Effector CD4-positive, alpha-beta T cell (primary cell): ENCODE measurements around the gene GPC5.
"Not testable (repeated sequence)": the region's sequence is repeated elsewhere in the genome, so short reads cannot be mapped to it uniquely, and the experiment has no call there.

Experiments
- DNase-seq: peaks from one replicate; pipeline ENCODE4 v3.0.0-alpha.2; 2020

Gene GPC5

DNA sequence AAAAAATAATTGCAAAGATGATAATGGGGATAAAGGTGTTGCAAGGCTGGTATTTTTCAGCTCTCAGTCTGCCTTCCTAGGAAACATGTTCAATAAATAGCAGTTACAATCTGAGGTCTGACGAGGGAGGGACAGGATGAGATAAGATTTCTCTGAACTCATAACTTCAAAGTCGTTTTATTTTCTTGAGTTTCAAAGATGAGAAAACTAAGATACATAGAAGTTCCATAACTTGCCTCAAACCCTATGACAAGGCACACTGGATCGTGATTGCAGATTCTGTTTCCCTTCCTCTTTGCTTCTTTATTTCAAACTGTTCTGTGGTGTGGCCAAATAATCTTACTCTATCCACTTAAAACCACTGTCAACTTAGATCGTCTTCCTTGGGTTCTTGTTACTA, 327.2 kb downstream of the GPC5 start:
- no peak for DNase-seq

DNA sequence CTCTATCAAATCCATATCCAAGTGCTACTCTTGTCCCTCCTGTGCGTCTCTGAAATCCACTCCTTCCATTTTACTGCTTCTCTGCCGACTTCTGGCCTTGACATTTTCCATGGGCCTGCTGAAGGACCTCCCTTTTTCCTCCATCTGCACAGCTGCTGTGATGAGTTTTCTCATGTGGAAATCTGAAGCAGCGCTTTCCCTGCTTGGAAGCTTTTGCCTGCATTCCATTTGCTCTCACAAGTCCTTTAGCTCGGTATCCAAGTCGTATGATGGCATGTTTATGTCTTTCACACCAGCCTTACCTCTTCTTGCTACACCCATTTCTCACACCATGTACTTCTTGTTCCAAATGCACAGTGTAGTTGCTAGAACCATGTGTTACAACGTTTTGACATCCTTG, 328.2 kb downstream of the GPC5 start:
- DNase-seq: no peak

DNA sequence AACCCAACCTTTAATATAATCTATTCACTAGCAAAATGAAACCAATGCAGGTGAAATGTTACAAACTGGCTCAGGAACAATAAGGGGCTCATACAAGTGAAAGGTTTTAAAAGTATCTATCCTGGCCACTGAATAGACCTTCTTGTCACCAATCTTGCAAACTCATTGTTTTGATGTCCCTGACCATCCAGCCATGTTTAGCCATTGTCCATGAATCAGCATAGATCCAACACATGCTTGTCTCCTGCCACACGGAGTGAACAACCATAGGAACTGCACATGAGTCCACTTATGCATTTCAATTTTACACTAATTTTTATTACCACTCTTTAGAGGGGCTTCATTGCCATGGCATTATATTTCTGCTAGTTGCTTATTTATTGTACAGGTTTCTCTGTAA, 331.4 kb downstream of the GPC5 start:
- DNase-seq: no peak

DNA sequence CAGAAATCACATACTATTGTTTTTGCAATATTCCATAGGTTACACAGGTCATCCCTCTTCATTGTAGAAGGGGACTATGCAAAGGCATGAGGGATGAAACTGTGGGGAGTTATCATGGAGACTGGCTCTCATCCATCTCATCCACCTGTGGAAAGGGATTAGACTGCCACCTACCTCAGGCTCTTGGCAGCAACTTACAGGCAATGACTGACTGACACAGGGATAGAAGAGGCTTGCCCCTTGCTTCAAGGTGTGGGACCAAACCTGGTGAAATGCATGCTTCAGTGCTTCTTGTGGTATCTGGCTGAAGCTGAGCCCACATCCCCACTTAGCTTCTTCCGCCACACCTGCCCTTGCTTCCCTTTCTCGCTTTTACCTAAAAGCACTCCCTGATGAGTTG, 341.3 kb downstream of the GPC5 start:
- DNase-seq: no peak

DNA sequence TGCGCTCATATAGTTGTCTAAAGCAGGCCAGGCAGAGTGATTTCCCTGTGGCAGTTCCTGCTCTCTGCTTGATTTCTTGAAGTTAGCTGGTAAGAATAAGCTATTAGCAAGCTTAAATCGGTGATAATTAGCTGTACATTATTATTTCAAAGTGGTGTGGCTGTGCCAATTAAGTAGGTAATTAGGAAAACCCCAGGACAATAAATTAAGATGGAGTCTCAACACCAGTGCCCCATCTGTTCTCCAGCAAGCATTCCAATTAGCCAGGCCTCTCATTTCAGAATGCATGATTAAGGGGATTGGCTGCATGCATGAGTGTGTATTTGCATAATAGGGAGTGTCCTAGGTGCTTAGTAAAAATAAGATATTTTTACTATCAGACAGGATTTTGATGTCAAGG, 342.3 kb downstream of the GPC5 start:
- DNase-seq: no peak

DNA sequence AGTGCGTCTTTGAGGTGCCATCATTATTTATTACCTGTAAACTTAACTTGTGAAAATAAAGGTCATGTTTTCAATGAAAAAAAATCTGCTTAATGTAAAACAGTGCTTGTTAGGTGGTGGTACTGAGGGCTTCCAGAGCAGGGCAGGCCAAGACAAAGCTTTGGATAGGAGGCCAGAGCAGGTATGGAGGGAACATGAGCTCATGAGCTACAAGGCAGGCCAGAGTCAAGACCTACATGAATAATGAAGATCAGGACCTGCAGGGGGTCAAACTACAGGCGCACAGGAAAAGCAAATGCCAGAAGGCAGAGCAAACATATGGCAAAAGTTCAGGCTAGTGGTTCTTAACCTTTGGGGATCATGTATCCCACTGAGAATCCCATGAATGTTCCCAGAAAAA, 343.5 kb downstream of the GPC5 start:
- no peak for DNase-seq

DNA sequence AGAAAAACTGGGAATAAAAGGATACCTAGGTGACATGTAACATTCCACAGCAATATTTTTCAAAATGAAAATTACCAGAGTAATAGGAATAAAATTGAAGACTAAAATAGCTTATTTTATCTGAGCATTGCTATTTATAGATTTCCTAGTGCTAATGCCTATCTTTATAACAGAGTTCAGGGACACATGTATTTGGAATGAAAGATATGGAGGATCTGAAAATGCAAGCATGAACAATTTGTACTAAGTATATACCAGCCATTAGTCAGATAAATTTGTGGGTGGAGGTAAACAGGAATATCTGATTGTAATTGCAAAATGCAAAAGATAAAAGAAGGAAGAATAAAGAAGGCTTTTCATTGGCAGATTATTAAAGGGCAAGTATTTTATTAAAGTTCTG, 345.9 kb downstream of the GPC5 start:
- no peak for DNase-seq

DNA sequence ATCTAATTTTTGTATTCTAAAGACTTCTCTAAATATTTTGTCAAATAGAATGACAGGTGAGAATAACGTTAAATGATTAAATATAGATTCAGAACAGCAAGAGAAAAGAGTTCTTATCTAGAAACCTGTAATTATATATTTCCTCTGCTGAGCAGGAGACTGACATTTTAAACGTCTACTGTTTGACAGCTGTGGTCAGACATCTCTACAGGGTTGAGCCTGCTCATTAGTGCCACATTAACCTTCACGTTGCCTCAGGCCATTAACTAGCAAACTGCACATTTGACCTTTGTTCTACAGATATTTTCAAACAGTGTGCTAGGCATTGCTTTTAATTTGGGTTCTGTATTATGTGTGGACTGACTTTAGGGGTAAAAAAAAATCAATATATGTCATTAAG, 347.5 kb downstream of the GPC5 start:
- no peak for DNase-seq

DNA sequence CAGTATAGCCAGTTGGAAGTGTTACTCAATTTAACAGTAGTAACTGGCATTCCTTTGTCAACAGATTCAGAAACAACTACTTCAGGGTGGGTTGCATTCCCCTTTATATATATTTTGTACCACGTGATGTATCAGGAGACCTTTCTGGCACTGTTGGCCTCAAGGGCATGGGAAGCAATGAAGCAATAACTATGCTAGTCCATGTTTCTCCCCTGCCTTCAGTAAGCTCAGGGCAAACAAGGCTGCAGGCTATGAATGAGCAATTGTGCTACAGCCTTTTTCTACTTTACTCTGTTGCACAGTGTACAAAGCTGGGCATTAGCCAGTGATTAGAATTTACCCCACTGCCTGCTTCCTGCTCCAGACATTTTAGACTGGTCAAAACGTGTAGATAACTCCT, 348.8 kb downstream of the GPC5 start:
- no peak for DNase-seq

DNA sequence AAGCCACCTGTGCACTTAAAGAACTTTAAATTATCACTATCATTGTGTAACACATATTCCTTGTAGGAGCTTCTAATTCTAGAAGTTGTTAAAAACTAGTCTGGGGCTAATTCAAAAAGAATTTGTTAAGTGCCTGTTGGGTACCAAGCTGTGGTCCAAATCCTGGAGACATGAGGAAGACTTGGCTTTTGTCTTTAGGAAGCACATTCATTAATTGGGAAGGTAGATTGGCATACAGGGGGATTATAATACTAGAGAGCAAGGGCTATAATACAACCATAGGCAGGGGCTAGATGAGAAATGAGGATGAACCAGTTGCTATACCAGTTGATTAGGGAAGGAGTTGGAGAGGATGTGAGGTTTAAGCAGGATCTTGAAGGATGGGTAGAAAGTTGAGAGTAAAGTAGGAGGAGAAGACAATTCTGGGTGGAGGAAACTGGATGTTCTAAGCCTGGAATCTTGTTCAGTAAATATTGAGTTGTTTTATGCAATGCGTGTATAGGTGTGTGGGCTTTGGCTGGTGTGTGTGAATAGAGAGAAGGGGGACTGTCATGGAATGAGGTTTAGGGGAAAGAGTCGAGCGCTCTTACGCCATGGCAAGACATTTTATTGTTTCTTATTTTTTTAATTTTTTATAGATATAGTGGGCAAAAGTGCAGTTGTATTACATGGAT, 350.1 kb downstream of the GPC5 start:
- DNase-seq: no peak

DNA sequence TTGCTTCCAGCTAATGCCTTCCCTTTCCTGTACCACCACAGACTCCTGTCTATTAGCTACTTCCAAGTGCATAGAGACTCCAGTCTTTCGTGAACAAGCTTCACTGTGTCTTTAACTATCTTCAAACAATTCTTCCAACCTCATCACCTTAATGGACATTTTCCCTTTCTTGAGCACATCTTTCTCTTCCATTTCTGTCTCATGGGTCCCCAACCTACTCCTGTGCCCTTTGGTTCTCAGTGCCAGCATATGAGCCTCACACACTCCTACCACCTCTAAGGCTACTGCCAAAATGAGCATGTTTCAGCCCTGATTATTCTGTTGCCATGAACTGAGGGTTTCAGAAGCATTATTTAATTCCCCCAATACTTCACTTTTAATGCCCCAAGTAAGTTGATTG, 360.3 kb downstream of the GPC5 start:
- DNase-seq: no peak

DNA sequence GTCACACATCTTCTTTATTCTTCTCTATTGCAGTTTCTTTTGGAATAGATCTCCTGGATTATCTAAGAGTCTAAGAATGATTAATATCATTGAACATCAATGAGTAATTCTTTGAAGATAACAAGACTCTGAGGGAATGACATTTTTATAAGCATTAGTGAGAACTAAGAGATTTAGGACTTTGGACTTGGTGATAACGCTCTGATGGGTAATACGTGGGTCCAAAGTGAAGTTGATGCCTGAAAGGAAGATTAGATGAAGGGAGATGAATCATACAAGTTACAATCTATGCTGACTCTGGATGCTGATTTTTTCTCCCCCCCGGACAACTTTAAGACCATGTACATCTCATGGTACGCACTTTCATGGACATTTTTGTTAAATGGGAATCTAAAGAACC, 364.5 kb downstream of the GPC5 start:
- no peak for DNase-seq

DNA sequence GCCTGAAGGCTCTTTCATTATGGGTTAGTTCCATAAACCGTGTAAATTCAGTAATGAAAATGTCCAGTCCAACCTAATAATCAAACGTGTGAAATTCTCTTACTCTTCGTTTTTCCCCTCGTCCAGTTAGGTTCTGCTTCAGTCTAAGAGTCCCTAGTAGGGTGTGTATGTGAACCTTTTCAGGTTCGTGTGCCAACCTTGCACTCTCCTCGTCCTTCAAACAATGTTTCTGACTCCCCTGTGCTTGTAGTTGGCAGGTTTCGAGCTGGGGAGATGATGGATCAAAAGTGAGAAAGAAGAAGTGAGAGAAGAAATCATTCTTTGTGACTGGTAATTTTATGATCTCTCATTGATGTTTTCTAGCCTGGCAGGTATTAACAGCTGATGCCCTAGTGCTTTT, 366.1 kb downstream of the GPC5 start:
- no peak for DNase-seq

DNA sequence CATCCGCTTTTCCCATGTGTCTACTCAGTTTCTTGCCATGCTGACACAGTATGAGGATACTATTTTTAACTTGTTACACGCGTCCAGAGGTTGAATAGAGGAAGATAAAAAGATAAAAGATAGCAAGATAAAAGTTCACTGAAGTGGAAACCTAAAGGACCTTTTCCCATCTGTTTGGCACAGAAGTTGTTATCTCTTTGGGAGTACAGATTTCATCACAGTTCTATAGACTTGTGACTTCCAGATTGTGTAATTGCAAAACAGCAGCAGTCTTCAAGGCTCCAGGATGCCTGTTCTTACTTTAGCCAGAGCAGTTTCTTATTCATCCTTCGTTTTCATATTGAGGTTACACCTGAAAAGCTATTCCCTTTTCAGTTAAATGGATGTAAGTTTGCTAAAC, 369.2 kb downstream of the GPC5 start:
- DNase-seq: no peak

DNA sequence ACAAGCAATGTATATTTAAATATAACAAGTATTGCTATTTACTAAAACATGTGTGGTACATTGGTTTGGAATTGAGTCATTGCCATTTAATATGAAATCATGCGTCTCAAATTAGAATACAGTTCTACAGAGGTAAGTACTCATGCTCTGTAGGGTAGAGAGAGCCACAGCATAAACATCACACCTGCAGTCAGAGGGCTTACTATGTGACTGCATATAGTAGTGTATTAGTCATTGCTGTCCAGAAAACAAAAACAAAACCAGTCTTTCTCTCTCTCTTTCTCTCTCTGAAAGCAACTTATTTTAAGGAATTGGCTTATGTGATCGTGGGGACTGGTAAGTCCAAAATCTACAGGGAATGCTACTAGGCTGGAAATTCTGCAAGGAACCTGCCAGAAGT, 370.3 kb downstream of the GPC5 start:
- no peak for DNase-seq

DNA sequence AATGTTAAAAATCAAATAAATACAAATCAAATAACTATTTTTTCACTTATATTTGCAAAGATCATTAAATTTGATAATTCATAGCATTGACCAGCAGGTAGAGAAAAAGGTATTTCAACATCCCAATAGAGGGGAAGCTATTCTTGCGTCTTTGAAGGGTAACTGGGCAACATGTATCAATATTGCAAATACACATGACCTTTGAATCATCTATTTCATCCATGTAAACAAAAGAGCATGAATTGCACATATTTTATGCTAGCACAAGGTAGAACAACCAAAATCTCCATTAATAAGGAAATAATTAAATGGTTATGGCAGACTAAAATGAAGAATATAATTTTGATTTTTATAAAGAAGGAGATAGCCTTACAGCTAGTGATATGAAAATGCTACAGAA, 372.8 kb downstream of the GPC5 start:
- no peak for DNase-seq

DNA sequence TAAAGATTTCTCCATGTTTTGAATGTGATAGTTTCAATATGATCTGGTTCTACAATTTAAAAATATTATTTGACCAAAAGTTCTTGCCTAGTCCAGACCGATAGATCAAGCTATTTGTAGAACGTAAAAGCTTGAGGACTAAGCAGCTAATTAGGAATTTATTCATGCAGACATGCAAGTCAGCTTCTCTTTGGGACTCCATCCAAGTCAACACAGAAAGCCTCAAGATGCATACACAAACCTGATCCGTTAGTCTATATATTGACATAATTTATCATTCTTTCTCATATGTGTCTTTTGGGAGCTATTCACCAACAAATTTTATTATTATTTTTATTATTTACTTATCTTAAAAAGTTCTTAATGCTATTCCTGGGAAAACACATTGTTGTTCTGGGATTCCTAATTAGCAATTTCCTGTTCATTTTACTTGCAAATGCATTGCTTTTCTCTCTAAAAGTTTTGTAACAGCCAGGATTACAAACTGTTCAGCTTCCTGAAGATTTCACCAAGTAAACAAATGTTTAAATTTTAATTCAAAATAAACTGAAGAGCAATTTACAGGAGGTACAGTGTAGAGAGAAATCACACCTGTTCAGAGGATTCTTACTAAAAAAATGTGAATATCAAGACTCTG, 375.3 kb downstream of the GPC5 start:
- DNase-seq: no peak

DNA sequence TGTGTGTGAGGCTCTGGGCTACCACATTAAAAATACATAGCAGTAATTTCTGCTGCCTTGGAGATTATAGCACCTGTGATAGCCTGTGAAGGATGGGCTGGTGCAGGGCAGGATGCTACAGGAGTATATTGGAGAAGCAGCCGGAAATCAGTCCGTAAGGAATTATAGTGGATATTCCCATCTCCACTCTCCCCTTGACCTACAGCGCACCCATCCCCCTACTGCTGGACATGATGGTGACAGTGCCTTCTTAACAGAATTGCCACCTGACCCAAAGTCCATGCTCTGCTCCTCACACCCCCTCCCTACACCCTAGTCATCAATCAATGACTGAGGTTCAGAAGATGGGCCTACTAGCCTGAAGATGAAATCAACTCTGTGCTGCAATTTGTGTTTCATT, 376.0 kb downstream of the GPC5 start:
- DNase-seq: no peak

DNA sequence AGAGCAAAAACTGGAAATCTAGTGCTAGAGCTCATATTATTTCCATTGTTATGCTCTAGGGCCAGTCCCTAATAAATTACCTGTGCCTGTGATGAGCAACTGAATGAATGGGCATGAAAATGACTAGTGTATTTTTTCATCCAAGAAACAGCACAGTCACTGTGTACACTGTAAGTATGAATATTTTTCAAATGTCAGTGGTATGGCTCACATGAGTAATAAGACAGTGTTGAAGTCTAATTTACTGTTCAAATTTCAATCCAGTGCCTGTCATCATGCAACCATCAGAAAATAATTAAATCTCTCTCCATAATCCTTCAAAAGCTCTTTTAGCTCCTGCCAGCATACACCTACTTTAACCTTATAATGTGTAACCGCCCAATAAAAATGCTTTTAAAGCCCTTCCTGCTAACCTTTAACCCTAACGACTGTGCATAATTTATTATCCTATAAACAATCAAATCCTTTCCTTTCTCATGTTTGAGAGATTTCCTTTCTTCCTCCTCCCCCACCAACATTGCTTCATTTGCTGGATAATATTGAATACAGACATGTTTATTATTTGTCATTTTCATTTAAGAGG, 378.3 kb downstream of the GPC5 start:
- no peak for DNase-seq

DNA sequence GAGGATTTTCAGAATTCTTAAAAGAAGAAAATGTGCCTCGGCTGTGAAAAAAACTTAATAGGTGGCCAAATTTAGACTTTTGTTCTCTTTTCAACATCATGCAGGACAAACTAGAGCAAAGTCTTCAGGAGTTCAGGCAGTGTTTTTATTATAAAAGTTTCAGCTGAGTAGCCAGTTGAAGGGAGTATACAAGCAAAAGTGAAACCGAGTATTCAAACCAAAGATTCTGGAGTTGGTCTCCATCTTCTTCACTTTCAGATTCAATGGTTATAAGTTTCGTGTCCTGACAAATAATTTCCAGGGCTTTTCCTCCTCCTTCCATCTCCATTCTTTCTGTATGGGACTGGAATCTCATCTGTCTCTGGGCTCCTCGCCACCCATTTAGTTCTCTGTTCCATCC, 379.7 kb downstream of the GPC5 start:
- DNase-seq: no peak

DNA sequence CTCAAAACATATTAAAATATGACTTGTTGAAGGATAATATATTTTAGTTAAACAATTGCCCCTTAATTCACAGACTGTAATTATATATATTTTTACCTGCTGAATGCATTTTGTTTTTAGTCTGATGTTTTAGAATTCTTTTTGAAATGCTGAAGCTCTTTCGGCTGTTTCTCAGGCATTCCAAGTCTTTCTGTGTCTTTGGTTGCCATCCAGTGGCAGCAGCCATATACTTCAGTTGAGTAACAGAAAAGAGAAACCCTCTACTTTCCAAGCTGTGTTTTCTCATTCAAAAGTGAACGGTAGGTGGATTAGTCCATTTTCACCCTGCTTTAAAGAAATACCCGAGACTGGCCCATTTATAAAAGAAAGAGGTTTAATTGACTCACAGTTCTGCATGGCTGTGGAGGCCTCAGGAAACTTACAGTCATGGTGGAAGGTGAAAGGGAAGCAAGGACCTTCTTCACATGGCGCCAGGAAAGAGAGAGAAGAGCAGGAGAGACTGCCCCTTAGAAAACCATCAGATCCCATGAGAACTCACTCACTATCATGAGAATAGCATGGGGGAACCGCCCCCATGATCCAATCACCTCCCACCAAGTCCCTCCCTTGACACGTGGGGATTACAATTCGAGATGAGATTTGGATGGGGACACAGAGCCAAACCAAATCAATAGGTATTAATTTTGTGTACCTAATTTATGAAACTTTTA, 383.7 kb downstream of the GPC5 start:
- not testable (repeated sequence) for DNase-seq

DNA sequence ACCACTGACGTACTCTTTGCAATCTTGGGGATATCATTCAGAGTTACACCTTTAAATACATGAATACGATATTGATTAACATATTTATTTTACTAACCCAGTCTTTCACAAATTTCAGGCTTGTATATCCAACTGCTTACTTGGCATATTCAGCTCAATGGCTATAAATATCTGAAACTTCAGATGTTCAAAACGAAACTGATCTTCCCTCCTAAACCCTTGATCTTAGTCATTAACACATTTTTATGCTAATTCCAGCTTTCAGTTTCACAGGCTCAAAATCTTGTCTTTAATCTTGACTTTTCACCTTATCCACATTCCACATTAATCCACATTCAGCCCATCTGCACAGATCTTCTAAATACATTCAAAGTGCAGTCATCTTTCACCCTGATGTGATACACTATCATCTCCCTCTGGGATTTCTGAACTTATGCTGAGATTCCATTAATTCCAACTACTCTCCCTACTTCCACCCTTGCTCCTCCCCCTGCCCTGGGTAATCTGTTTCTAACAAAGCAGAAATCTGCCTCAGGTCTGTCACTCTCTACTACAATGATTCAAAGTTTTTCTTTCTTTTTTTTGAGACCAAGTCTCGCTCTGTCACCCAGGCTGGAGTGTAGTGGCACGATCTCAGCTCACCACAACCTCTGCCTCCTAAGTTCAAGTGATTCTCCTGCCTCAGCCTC, 387.2 kb downstream of the GPC5 start:
- no peak for DNase-seq

DNA sequence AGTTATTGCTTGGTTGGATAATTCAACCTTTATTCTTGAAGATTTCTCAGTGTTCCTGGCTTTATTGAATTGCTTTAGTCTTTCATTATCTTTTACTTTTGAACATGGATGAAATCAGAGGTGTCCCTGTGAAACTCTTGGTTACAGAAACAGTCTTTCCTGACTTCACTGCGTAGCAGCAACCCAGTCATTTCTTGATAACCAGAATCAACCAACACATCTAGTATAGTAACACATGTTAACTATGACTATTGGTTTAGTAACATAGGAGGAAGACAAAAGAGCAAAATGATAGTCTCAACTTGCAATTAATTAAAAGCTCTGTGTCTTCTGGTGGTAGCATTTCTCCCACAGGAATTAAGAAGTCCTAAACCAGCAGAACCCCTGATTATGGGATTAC, 393.6 kb downstream of the GPC5 start:
- DNase-seq: no peak

DNA sequence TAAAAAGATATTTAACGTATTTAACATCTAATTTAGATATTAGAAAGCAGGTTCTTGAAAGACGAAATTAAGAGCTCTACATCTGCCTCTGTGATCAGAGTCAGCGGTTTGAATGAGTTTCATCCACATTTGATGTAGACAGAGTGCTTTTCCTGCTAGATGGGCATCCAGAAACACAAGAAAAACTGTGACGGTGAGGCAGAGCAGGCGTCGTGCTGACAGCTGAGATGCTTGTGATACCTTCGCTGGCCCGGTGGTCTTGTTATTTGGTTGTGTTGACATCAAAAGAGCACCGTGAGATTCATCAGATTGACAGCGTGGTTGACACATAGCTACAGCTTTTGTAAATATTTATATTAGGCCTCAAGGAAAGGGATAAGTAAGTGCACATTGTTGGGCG, 399.1 kb downstream of the GPC5 start:
- DNase-seq: no peak
